GM12801 (cell line): ENCODE results near the gene HEATR1.

Source experiments
- TF ChIP-seq, protein P1 (sequence below): IDR thresholded peaks from one replicate; pipeline ENCODE4 v1.5.1; 2011; ENCODE audit warnings: control low read depth; ENCODE audit not compliant: insufficient read length; ENCODE audit errors: extremely low read depth

HEATR1 gene

DNA sequence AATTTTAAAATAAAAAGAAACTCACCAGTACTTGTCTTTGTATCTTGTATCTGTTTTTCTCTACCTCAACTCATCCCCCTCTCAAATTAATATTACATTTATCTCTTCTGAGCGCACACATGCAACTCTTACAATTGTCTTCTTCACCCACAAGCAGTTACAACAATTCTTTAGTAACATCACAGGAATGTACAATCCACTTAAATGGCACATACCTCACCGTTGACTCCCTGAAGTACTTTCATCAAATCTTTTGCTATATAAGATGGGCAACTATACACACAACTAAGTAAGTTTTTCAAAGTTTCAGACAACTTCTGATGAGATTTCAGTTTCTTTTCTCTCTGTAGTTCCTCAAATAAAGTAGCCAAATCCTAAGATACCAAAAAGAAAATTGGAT is 28.3 kb downstream of the HEATR1 start:
- TF ChIP-seq, protein P1, sequence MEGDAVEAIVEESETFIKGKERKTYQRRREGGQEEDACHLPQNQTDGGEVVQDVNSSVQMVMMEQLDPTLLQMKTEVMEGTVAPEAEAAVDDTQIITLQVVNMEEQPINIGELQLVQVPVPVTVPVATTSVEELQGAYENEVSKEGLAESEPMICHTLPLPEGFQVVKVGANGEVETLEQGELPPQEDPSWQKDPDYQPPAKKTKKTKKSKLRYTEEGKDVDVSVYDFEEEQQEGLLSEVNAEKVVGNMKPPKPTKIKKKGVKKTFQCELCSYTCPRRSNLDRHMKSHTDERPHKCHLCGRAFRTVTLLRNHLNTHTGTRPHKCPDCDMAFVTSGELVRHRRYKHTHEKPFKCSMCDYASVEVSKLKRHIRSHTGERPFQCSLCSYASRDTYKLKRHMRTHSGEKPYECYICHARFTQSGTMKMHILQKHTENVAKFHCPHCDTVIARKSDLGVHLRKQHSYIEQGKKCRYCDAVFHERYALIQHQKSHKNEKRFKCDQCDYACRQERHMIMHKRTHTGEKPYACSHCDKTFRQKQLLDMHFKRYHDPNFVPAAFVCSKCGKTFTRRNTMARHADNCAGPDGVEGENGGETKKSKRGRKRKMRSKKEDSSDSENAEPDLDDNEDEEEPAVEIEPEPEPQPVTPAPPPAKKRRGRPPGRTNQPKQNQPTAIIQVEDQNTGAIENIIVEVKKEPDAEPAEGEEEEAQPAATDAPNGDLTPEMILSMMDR: no peak

DNA sequence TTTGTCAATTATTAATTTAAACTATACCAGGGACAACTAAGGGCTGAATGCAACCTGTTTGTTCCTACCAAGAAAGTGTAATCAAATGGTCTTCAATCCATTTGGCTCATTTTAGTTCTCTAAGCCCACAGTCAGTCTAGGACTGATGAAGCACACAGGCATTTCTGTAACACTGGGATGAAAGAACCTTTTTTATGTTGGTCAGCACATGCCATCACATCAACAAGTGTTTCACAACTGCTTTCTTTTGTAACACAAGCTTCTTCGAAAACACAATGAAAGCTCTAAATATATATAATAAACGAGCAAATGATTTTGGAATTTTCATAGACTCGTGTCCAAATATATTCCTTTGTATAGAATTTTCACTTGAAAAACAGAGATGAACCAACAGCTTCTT is 28.8 kb downstream of the HEATR1 start:
- TF ChIP-seq, protein P1: no peak

DNA sequence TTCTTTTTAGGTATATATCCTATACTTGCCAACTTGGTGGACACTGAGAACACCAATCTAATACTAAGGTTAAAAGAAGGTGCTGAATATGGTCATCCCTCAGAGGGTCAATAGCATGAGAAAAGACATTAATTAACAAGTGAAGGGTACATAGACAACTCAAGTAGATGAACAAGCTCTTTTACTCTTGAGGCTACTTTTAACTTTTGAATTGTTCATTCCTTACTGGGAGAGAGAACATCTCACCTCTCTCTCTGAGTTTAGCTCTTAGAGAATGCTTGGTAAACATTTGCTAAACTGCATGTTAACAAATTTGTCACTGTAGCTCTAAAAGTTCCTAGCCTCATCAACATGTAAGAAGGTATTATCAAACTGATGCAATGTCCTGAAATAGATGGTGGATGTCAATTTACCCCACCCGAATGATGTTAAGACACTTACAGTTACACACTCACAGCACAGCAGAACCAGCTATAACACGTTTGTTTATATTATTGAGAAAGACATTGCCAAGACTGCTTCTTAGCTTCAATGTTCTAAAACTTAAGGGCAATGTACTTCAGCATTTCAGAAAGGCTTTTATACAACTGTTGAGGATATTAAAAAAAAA is 35.9 kb downstream of the HEATR1 start:
- TF ChIP-seq, protein P1: no peak

DNA sequence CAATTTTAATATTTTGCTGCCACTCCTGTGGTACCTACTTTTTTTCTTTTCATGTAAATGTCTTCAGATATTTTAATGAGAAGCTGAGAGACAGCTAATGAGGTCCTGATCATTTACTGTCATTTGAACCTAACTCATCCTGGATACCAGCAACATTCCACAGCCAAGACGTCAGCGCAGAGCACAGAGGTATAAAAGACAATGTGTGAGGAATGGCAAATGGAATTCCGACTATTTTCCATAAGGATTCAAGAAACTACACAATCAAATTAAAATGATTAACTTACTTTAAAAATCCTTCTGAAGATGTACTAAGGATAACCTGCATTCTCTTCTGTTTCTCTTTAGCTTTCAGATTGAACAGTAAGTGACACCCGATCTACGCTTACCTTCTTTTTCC is 38.8 kb downstream of the HEATR1 start:
- TF ChIP-seq, protein P1: no peak

DNA sequence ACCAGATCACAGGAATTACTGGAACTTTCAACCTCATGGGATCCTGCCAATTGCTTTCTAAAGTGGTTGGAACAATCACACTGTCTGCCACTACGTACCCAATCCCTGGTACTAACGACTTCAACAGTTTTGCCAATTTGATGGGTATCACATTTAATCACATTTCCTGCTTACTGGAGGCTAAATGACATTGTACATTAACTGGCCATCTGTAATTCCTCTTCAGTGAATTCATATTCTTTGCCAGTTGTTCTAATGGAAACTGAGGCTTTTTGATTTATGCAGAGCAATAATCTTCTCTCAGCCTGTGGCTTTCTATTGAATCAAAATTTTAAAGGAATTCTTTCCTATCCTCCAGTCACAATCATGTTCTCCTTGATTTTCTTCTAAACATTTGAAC is 42.3 kb downstream of the HEATR1 start:
- TF ChIP-seq, protein P1: no peak

DNA sequence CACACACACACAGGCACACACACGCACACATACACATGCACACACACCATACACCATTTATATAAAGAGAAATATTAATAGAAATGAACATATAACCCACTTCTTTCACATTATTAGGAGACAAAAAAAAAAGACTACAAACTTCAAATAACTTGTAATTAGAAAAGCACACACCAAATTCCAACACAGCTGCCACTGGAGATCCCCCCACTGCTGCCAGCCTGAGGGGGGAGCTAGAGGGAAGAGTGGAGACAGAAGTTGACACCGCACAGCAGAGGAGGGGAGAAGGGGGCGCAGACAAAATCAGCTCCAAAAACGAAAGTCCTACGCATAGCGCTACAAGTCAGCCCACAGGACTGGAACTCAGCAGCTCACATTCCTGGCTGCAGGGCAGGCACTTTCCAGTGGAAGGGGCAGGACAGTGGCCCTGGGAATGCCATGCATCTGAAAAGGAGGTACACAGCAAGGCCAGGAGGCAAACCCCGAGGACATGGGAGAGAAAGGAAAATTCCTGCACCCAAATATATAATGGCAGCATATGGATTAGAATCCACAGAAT is 44.0 kb downstream of the HEATR1 start:
- TF ChIP-seq, protein P1: no peak

DNA sequence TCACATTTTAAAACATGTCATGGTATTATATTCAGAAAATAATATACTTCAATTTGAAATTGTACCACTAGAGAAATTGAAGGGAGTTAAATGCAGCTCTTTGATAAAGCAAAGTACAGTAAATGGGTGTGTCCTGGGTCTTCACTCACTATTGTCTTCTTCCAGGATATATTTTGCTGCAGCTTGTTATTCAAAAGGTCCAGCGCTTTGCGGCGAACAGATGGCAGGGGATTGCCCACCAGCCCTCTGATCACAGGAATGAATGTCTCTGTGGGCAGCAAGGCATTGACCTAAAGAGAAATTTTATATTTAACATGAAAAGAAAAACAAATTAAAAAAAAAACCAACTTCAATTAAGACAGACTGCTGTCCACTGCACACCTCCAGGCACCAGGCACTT is 45.5 kb downstream of the HEATR1 start:
- TF ChIP-seq, protein P1: no peak
